Activated CD4-positive, alpha-beta T cell treated with anti-CD3 and anti-CD28 coated beads, Interleukin-10, Interleukin-2, amounts not matched to agents 100 ng/mL and 50 ng/mL, durations not matched to agents 16 hours and 8 hours (primary cell): ENCODE measurements around the gene KSR2.

Source experiments
- DNase-seq: peaks from one replicate; pipeline ENCODE4 v3.0.0-alpha.2; 2020

KSR2 gene

DNA sequence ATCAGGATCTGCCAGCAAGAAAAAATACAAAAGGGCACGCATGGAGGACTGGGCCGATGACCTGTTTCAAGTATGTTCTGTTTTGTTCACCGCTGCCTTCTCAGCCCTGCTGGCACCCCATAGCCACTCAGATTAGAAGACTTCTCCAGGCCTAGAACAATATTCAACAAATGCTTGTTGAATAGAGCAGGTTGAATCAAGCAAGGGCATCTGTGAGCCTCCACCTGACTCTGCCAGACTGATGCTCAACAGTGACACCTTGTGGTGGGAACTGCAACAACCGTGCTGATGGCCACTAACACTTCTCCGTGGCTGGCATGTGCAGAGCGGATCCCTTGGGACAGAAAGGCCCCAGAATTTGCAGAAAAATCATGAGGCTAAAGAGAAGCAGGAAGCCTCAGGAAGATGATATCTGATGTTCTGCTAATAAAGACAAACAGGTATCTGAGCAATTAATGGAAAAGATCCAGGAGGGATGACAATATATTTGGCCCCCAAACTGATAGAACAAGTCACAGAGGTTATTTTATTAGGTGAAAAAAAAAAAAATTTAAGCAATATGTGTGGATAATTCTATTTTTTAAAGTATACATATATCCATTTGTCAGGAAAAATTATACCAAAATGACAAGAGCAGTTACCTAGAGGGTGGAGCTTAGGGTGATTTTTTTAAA lies 114.3 kb downstream of the KSR2 start:
- DNase-seq = peak; percentile 63

DNA sequence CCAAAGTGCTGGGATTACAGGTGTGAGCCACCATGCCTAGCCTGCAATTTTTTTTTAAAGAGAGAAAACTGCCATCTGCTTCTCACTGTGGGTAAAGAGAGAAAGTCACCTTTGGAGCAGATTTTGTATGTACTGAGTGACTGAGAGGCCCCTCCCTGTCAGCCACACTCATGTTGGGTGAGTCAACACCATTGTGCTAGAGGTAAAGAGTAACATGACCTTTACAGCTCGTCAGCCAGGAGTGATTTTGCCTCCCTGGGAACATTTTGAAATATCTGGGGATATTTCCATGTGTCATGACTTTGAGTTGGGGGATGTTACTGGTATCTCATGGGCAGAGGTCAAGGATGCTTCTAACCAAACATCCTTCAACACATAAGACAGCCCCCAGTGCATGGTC lies 115.2 kb downstream of the KSR2 start:
- no peak for DNase-seq

DNA sequence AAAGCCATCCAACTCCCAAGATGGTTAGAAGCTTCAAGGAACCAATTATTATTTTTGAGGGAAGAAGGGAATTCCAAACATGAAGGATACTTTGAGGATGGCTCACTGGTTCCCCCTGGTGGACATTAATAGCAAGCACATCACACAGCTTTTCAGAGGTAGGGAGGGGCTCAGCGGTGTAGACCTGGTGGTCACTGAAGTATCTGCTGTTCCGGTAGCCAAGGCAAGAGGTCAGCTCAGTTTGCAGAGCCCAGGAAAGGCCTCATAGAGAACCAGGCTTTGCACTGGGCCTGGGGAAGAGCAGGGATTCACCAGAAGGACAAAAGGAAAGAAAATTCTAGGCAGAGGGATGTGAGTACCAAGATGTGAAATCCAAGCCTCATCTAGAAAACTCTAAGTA lies 118.7 kb downstream of the KSR2 start:
- DNase-seq = peak; percentile 10

DNA sequence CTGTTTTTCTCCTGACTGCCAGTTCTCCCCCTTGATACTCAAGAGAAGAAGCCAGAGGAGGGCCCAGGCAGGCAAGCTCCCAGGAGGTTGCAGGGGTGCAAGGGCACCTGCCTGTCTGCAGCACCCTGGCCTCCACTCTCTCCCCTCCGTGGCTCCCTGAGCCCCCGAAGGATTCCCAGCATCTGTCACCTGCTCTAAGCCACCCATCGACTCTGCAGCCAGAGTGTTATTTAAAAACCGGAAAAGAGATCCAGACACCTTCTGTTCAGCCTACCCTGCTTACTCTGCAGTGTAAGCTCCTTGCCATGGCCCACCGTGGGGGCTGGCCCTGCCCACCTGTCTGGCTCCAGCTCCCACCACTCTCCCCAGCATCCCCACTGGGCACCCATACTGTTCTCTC lies 121.4 kb downstream of the KSR2 start:
- DNase-seq = no peak

DNA sequence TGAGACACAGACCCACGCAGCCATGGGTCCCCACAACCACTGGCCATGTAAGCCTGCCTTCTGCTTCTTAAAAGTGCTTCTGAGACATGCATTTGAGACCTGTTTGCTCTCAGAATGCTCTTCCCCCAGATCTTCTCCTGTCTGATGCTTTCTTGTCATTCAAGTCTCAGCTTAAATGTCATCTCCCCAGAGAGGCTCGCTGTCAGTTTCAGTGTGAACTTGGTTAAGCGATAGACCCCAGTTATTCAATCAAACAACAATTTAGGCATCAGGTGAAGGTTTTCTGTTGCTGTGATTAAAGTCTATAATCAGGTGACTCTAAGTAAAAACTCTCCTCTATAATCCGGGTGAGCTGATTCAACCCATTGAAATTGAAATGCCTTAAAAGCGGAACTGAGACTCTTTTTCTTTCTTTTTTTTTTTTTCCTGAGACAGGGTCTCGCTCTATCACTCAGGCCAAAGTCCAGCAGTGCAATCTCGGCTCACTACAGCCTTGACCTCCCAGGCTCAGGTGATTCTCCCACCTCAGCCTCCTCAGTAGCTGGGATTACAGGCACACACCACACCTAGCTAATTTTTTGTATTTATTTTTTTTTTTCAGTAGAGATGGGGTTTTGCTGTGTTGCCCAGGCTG lies 123.4 kb downstream of the KSR2 start:
- DNase-seq = no peak

DNA sequence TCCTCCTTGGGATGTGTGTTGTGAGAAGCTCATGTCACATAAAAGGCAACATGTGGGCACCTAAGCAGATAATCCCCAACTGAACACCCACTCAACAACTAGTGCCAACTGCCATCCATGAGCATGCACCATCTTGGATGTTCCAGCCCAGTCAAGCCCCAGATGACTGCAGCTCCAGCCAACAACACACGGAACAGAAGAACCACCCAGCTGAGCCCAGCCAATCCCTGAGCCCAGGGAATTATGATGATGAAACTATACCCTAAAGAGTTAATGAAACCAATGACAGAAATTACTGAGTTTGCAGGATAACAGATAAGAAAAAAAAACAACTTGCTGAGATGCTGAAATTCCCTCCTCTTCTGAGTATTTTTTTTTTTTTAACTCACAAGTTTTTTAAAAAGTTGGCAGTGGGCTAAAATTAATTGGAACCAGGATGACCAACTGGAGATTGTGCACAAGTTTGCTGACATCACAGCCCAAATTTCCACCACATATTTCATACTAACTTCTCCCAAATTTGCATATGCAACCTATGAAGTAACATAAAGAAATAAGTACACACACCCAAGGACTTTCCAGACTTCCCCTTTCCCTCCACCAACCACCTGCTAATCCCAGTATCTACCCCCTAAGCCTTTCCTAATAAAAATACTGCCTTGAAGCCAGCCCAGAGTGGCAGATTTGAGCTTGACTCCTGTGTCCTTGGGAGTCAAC lies 124.5 kb downstream of the KSR2 start:
- DNase-seq = no peak

DNA sequence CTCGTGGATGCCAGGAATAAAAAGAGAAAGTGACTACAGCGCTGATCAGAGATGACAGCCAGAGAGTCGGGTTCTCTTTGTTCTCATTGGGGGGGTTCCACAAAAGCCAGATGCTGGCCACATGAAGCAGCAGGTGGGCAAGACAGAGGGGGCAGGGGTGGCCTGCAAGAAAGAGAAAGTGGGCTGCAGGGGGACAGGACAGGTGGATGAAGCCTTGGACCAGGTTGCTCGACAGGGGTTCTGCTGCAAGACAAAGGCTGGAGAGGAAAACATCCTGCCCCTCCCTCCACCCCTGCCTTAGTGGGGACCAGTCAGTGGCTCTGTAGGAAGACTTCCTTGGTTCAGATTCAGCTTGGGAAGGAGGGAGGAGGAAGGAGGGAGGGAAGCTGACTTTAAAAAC lies 126.2 kb downstream of the KSR2 start:
- no peak for DNase-seq

DNA sequence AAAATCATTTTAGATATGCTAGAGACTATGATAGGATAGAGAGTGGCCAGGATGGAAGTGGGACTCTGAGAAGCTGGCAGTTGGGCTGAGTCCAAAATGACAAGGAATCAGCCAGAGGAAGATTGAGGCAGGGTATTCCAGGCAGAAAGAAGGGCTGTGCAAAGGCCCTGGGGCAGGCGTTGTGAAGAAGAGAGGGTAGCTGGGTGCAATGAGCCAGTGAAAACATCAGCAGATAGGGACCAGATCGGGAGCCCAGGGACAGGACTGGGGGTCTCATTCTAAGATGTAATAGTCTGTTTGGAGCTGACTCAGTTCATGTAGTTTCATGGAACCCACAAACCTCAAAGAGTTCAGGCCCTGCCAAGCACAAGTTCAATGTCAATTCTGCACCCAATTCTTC lies 126.6 kb downstream of the KSR2 start:
- DNase-seq = no peak

DNA sequence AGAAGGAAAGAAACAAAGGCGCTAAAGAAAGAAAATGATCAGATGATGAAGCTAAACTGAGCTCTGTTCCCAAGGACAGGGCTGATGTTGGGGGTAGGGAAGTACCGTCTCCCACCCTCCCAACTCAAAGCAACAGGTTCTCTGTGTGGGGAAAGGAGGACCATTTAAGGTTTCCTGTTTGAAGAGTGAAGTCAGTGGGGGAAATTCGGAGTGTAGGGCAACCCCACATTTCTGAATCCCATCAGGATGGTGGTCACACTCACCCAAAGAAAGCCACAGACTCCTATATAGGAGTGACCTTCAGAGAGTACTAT lies 131.1 kb downstream of the KSR2 start:
- DNase-seq = no peak

DNA sequence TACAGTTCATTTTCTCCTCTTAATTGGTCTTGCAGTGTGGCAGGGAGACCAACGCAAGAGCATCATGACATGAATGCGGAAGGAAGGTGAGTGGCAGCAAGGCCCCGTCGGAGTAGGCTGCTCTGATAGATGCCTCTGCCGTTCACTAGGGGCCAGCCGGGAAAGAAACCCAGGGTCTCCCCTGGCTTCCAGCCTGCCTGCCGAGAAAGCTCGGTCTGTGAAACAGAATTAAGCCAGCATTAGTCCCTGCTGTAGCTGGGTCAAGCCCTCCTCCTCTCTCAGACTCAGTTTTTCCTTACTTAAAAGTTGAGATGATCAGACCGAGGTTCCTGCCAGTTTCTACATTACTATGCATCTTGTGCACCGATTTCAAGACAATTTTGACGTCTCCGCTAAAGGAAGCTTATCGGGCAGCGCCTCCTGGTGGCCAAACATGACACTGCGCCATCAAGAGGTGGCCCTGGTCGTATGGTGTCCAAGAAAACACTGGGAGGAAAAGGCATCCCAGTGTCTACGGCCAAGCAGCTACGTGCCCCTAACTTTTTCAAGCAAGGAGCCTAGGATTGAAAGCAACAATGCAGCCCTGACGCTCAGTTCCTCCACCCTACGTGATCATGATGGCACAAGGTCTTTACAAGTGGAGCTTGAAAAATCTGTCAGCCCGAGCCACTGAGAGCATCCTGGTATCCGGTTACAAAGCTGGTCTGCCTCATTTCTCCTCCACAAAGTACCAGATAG lies 131.6 kb downstream of the KSR2 start:
- peak; percentile 79 for DNase-seq

DNA sequence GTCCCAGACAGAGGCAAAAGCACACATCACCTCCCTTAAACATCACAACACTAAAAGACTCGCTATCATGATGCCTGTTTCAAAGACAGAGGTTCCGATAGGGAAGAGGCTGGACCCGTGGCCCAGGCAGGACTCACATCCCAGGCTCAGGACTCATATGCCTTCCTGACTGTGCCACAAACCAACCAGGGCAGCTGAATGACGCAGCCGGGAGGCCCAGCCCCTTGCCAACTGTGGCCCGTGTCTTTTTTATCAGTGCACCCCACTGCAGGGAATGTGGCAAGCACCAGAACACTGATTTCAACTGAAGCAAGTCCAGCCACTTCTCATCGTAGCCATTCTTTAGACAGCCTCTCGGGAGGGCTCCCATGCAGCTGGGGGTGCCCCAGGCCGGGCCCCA lies 132.3 kb downstream of the KSR2 start:
- DNase-seq = no peak

DNA sequence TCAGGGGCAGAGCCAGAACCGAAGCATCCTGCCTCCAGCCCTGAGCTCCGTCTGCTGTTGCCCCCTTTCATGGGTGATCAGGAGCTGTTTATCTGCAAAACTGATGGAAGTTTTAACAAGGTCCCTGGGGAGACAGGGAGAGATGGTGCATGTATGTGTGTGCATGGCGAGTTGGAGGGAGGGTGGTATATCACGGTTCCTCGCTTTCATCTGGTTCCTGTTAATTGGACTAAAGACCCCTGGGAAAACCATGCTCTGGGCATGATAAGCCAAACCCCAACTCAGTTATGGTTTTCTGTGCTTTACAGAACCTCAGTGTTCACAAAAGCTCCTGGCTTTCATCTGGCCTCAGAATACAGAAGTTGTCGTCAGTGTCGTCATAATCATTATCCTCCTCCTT lies 133.6 kb downstream of the KSR2 start:
- no peak for DNase-seq

DNA sequence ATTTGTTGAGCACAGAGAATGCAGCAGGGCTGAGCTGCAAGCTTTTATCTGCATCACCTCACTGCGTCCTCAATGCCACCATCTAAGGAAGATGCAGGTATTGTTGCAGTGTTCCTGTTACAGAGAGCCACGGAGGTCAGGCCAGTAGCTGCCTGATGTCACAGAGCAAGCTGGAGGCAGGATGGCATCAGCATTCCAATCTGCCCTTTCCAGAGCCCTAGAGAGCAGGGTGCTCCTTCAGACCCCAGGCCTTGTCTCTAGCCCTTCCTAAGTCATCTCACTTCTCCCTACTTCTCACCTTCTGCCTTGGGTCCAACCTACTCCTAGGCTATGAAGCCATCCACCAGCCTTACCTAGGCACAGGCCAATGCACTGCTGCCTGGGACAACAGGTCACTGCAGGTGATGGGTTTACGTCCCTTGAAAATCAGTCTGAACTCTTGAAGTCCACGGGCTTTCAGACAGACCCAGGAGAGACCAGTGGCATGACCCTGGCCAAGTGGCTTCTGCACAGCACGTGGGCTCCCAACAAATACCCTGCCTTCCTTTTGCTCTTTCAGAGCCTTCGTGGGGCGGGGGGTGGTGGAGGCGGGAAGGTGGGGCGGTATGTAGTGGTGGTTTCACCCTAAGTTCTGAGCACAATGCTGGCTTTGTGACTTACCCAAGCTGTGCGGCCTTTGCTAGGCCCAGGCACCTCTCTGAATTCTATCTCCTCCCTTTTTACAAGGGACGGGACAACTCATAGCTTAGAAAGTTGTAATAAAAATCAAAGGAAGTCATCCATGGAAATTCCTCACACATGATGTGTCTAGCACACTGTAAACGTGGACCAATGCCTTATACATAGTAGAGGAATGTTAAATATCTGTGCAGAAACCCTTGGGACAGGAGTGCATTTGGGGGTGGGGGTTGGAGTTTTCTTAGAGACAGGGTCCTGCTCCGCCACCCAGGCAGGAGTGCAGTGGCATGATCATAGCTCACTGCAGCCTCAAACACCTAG lies 136.0 kb downstream of the KSR2 start:
- no peak for DNase-seq

DNA sequence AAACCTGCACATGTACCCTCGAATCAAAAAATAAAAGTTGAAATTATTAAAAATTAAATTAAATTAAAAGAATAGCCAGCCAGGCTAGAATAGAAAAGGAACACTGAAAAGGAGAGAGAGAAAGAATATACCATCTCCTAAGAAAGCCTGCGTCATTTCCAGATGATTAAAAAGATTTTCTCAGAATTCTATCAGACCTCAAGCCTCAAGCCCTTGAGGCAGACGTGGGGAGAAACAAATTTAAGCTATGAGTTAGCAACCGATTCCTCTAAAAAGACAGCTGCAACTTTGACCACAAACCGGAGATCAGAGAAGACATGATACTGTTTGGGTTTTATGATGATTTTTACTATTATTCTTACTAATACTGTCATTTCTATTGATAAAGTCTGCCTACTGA lies 138.3 kb downstream of the KSR2 start:
- no peak for DNase-seq

DNA sequence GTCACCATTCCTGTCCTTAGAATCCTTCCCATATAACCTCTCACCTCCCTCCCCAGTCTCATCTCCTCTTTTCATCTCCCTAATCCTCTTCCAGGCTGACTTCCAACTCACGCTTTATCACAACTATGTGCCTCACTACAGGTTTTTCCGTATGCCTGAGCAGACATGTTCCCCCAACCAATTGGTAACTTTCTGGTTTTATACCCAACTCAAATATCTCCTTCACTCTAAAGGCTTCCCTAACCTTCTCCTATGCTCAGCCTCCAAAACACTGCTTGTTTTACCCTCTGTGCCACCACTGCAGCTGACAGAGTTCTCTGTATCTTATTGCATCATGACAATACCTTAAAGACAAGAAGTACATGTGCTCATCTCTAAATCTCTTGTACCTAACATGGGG lies 139.7 kb downstream of the KSR2 start:
- DNase-seq = no peak

DNA sequence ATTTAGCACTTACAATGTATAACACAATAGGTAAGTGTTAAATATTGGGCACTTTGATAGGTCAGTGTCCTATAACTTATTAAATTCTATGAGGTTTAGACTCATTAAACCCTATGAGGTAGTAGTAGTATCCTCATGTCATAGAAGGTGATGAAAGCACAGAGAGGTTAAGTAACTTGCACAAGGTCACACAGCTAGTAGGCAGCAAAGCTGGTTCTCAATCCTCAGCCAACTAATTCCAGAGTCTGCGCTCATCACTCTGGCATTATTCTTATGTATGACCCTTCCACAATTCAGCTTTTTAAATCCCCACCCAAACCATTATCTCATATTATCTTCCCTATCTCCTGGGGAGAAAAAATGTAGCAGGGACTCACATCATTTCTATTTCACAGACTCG lies 141.1 kb downstream of the KSR2 start:
- DNase-seq = no peak

DNA sequence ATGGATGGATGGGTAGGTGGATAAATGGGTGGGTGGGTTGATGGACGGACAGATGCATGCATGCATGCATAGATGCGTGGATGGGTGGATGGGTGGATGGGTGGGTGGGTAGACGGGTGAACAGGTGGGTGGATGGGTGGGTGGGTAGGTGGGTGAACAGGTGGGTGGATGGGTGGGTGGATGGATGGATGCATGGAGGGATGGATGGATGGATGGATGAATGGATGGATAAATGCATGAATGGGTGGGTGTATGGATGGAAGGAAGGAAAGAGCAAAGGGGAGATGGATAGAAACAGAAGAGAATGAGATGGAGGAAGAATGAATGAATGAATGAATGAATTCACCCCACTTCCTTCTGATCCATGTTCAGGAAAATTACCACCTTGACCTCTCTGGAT lies 143.0 kb downstream of the KSR2 start:
- DNase-seq = no peak

DNA sequence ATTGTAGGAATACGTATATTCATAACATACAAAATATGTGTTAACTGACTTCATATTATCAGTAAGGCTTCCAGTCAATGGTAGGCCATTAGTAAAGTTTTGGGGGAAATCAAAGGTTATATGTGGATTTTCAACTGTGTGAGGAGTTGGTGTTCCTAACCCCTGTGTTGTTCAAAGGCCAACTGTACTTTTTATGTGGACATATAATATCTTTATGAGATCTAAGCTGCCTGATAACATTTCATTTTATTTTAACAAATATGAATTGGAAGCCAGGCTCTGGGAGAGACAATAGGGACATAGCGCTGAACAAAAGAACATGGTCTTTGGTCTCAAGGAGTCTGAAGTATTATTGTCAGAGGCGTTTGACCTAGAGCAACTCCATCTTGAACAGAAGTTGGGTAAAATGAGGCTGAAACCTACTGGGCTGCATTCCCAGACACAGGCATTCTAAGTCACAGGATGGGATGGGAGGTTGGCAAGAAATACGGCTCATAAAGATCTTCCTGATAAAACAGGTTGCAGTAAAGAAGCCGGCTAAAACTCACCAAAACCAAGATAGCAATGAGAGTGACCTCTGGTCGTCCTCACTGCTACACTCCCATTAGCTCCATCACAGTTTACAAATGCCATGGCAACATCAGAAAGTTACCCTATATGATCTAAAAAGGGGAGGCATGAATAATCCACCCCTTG lies 147.2 kb downstream of the KSR2 start:
- DNase-seq = no peak

DNA sequence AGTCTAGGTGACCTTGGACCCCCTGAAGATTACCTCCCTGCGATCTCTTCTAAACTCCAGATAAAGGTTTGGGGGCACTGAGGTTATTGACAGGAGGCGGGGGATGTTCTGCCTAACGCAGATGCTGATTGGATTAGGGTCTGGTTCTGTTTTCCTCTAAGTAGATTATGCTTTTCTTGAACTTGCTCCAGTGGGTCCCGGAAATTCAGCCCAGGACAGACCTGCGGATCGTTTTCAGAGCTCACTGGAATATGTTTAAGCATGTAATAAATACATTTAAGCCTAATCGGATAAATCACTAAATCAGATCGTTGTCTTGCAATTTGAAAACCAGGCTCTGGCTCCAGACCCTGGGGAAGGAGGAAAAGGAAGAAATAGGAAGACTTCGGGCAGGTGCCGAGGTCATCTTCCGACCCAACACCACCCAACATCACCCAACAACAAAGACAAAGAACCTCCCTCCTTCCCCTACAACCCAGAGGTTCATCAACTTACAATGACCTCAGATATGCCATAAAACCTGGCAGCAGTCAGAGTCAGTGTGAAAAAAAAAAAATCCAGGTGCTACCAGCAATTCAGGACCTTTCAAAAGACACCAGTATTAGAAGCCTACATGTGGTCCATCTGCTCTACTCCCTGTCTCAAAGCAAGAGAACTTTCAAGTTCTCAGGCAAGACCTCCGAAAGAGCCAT lies 148.4 kb downstream of the KSR2 start:
- DNase-seq = no peak

DNA sequence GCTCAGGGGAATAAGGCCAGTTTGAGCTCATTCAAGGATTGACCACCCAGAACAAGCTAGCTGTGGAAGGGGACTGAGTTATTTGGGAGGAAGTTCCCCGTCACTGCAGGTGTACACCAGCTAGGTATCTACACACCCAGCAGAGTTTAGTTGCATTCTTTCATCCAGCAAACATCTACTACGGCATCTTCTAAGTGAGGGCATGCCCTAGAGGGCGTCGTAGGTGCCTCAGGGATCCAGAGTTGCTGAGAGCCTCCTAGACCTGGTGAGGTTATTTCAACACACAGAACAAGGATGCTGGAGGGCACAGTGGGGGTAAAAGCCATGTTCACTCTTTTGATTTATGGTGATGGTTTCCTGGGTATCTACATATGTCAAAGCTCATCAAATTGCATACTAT lies 149.6 kb downstream of the KSR2 start:
- DNase-seq = no peak

DNA sequence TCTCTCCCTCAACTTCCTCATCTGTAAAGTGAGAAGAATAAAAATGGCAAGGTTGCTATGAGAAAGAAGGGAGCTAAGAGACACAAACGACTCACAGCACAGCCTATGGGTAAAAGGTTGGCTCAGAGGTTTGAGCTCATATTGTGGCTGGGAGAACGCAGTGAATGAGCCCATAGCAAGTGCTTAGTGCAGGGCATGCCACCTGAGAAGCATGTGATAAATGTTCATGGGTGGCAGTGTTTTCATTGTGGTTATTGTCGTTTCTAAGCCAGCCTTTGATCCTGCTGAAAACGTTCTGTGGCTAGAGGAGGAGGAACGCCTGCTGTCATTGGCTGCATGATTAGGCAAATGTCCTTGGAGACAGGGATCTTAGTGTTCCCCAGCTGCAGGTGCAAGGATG lies 150.4 kb downstream of the KSR2 start:
- DNase-seq = no peak
